SH-SY5Y (cell line): ENCODE results near the gene INTS11.

Experiments
- GATA2 ChIP-seq: IDR thresholded peaks from 2 replicates; pipeline ENCODE4 v1.6.1; 2011; ENCODE audit warnings: mild to moderate bottlenecking, low read depth, low read length
- GATA3 ChIP-seq: IDR thresholded peaks from 2 replicates; pipeline ENCODE4 v1.6.1; 2011; ENCODE audit warnings: low read depth, mild to moderate bottlenecking, low read length, moderate library complexity

- no peak for TF ChIP-seq GATA2
- no peak for TF ChIP-seq GATA3
These were observed 8.5 kb upstream of the INTS11 start for GRCh38 chr1:1332774-1333480.
